HuH-7.5 (cell line): ENCODE data around the gene JAG1.
"Not testable (repeated sequence)": the region's sequence is repeated elsewhere in the genome, so short reads cannot be mapped to it uniquely, and the experiment has no call there.

Experiments
- DNase-seq: peaks from one replicate; pipeline ENCODE4 v3.0.0; 2011; ENCODE audit warnings: low spot score

The JAG1 gene

GRCh38 chr20:10609770-10610169, 64.0 kb downstream of the JAG1 start:
- DNase-seq, result no peak

GRCh38 chr20:10609276-10609675, 64.5 kb downstream of the JAG1 start:
- no peak for DNase-seq

DNA sequence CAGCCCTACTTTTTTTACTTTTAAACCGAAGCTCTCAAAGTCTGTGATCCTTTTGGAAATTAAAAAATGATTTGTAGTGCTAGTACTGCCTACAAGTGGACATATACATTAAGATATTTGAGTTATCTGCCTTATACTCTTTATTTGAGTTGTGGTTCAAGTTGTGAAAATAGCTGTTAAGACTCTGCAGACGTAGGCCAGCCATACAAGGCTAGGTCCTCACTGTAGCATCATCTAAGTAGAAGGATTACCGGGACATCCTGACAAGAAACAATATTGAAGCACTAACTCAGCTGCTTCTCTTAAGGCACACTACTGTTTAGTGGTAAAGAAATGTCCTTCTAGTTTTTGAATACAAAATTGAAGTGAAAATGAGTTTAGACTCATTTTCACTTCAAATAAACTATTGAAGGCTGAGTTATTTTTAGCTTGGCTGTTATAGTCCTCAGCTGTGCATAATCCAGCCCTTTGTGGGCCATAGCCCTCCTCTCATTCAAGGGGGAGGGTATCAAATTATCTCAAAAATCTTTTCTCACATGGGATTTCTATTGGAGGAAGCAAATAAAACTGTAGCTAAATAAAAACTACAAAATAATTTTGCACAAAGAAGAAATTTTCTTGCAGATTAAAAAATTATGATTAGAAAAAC, 68.1 kb downstream of the JAG1 start:
- no peak for DNase-seq

DNA sequence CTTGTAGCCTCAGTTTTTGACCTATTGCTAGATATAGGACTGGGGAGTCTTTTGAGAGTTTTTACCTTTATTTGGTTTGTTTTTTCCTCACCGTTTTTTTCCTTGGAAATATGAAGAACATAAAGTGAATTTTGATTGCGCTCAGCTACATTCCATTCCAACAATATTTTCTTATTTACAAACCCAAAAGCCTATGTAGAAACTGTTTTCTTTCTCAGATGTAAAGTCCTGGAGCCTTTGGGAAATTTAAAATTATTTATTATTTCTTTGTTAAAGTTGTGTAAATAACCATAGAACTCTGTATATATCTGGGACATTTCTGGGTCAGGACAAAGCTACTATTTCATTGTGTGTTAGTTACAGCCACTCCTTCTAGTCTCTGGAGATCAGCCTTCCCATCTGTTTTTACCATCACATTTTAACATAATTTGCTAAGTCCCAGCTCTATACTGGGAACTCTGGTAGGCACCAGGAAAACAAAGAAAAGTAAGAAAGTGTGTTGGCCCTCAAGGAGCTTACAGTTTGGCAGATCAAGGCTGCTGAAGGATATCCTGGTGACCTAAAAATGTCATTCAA, 68.8 kb downstream of the JAG1 start:
- DNase-seq, result no peak

DNA sequence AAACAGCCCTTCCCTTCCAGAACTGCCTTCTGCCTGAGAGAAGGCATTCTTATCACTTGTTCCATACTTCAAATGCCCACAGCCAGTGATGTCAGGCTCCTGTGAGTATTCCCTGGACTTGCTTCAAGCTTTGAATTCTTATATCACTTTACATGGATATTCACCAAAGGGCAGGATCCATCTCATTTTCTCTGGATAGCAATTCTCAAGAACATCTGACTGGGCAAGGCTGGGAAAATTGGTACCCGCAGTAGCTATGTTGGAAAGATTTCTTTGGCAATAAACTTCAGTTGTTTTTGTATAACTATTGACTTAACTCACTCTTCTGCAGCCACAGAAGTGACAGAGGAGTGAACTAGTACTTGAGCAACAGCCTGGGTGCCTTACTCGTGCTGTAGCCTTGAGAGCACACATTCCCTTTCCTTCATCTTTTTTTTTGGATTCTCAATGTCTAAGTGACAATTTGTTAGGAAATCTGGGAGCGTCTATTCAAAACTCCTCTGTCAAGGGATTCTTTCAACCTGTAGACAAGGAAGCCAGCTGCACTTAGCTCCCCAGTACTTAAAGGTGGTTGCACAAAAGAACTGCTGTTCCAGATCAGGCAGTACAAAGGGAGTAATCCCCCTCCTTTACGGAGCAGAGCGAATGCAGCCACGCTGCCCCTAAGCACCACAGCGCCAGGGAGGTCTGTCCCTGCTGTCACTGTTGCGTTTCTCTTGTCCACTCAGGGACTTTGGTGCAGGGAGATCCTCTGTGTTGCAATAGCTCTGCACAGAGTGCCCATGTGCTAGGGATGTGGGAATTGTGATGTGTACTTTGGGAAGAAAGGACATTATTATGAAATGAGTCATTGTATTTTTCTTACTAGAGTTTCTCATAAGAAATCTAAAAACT, 69.6 kb downstream of the JAG1 start:
- DNase-seq, result peak; percentile 71

GRCh38 chr20:10603378-10603777, 70.4 kb downstream of the JAG1 start:
- no peak for DNase-seq

GRCh38 chr20:10602221-10602871, 71.5 kb downstream of the JAG1 start:
- no peak for DNase-seq

- no peak for DNase-seq
Measured at GRCh38 chr20:10597637-10598036, 76.2 kb downstream of the JAG1 start.

- no peak for DNase-seq
Measured at GRCh38 chr20:10596710-10597121, 77.1 kb downstream of the JAG1 start.

DNA sequence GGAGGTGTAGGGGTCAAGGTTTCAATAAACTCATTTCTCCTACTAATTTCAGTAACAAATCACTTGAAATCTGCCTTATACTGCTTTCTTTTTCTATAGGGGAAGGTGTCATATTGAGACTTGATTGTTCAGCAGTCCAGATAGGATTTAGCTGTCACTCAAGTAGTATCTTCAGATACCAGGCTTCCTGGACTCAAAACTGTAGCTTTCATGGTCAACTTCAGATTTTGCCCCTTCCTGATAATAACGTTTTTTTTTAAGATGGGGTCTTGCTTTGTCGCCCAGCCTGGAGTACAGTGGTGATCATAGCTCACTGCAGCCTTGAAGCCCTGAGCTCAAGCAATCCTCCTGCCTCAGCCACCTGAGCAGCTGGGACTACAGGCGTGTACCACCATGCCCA, 77.8 kb downstream of the JAG1 start:
- DNase-seq, result no peak

DNA sequence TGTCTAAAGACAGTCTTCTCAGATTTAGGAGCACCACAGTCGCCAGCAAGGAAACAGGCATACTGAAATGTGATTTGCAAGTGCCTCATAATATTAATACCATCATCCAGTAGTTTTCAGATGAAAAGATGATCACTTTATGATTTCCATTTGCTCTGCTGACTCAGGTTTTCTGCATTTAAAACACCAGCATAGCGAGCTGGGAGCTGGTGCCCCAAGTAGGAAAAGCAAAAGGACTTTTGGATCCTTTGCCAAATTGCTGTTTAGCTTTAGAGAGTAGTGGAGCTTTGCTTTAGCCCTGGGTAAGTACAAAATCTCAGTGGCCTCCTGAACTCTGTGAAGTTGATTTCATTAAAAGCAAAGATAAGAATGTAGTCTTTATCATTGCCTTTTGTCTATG, 78.5 kb downstream of the JAG1 start:
- no peak for DNase-seq

DNA sequence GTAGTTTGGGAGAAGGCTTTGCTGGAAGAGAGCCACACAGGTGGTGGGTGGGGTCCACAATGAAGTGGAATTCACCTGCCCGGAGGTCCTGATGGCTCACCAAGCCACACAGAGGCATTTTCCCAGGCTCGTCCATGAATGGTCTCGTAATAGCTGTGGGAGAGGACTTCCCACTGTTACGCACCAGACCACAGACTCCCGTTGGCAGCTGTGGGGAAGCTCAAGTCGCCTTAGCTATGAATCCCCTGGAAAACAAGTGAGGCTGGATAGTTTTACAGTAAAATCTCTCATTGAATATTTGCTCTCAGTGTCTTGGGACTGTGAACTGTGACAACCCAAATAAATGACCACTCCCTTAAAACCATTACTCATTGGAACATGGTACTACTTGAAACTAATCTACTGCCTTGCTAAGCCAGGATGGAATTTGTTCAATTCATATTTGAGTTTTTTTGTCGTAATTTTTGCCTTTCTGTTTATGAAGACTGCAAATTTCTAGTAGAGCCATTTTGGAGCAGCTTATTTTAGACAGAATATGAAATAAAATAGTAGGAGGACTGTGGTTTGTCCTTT, 79.4 kb downstream of the JAG1 start:
- no peak for DNase-seq

GRCh38 chr20:10591946-10592521, 81.8 kb downstream of the JAG1 start:
- DNase-seq, result no peak

DNA sequence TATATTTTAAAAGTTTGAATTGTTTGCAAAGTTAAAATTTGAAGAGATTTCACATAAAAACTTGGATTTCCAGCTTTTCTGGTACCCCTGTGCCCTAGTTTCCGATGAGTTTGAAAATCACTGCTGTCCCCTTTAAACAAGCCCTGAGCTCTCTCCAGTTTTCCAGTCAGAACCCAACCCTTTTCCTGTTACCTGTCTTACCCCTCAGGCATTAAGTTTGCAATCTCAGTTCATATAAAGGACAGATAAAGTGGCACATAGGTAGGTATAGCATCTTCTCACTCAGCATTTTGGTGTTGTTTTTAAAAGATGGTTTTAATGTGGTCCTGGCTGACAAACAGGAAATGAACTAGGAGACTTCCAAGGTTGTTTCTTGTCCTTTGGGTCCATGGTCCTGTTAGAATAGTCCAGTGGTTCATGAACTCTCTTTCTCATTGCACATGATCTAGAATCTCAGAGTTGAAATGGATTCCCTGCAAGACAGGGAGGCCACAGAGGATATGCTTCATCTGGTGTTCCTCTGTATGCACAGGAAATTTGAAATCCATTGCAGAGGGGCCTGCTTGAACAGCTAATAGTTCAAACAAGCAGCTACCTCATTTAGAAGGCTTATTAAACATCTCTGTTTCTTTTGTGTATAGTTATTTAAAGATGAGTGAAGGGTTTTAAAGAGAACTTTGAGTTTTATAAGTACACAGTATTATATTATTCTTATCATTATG, 82.7 kb downstream of the JAG1 start:
- DNase-seq, result no peak

- DNase-seq, result not testable (repeated sequence)
Measured at GRCh38 chr20:10590446-10590845, 83.4 kb downstream of the JAG1 start.
